ENCODE data around the gene COG1. TPM values are rescaled to one million over a fixed set of nuclear protein-coding genes. Genes with fewer than 3 reads are reported as not detected.

Gene COG1
- total and polyA plus RNA-seq, 9 of the 15 experiments (the other 6 are each of a cell fraction or from before 2014, with no cell fraction given) = 9.5 to 26.8 (median 12.9) TPM

DNA sequence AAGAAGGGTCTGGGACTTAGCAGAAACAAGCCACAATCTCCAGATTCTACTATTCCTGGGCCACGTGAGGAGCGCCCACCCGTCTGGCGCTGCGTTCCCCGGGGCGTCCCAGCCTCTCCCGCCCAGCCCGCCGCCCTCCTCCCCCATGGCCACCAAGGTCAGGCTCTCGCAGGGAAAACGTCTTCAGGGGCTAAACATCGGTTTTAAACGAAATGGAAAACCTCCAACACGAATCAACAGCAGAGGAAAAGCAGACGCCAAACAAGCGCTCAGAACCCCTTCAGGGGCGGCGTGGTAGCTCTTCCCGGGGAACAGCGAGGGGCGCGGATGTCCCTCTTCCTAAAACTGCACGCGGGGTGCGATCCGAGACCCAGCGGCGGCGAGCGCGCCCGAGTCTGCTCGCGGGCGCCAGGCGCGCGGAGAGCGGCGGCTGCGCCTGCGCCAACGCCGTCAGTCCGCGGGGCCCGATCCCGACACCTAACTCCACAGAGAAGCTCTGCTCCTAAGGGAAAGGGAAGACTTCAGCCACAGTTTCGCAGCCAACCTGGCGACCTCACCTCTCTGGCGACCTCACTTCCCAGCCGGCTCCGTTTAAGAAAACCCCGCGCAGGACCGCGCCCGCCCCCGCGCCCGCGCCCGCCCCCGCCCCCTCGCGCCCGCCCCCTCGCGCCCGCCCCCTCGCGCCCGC is 505 bp upstream of the COG1 start (continued):
- TF ChIP-seq CBX2 (IDR thresholded peaks at IDR 0.05; ENCODE audit: insufficient read depth, low read length, poor library complexity, severe bottlenecking) (no peak), XRCC3 (IDR thresholded peaks at IDR 0.05) (no peak), CCAR2 (IDR thresholded peaks at IDR 0.05; ENCODE audit: low read depth, low read length) (no peak), ZNF324 (CRISPR knock-in tag; IDR thresholded peaks at IDR 0.05) (no peak), ARID1B (IDR thresholded peaks at IDR 0.05) (no peak), DLX4 (CRISPR knock-in tag; IDR thresholded peaks at IDR 0.05) (no peak), ZNF239 (CRISPR knock-in tag; IDR thresholded peaks at IDR 0.05) (no peak), RBM17 (IDR thresholded peaks at IDR 0.05; ENCODE audit: borderline replicate concordance, low read depth, low read length) (no peak), TCF7L2 (IDR thresholded peaks at IDR 0.05; ENCODE audit: low read depth, low read length) (no peak), ZNF583 (CRISPR knock-in tag; IDR thresholded peaks at IDR 0.05) (no peak), MEIS2 (IDR thresholded peaks at IDR 0.05; ENCODE audit: partially characterized antibody) (peak; percentile 63), ZNF146 (CRISPR knock-in tag; IDR thresholded peaks at IDR 0.05; ENCODE audit: unreplicated experiment) (no peak), ATF7 (IDR thresholded peaks at IDR 0.05) (no peak), TBL1XR1 (IDR thresholded peaks at IDR 0.05; ENCODE audit: low read length in 2 of 2) (no peak), MEF2A (IDR thresholded peaks at IDR 0.05; ENCODE audit: control insufficient read depth, low read depth, low read length) (no peak), CBFB (CRISPR knock-in tag; IDR thresholded peaks at IDR 0.05) (no peak), E2F3 (CRISPR knock-in tag; IDR thresholded peaks at IDR 0.05) (no peak), CAMTA2 (CRISPR knock-in tag; conservative IDR thresholded peaks at IDR 0.05) (no peak), SNRNP70 (optimal IDR thresholded peaks at IDR 0.05; ENCODE audit: low read depth, low read length) (no peak), MCM2 (IDR thresholded peaks at IDR 0.05; ENCODE audit: low read depth) (no peak), DIDO1 (tag; IDR thresholded peaks at IDR 0.05; ENCODE audit: low read depth) (no peak), ZNF75A (CRISPR knock-in tag; IDR thresholded peaks at IDR 0.05) (no peak), CEBPB (tag; IDR thresholded peaks at IDR 0.05) (no peak), HES1 (IDR thresholded peaks at IDR 0.05; ENCODE audit: low read depth) (no peak), NFE2L1 (tag; IDR thresholded peaks at IDR 0.05; ENCODE audit: borderline replicate concordance, low read depth) (no peak), PTTG1 (tag; IDR thresholded peaks at IDR 0.05; ENCODE audit: low read depth) (no peak), ZFP36 (IDR thresholded peaks at IDR 0.05; ENCODE audit: low read depth, low read length, partially characterized antibody) (no peak), FOXJ2 (tag; IDR thresholded peaks at IDR 0.05) (no peak), ZNF764 (CRISPR knock-in tag; IDR thresholded peaks at IDR 0.05; ENCODE audit: low read depth) (no peak)
- TF ChIP-seq, protein P1, sequence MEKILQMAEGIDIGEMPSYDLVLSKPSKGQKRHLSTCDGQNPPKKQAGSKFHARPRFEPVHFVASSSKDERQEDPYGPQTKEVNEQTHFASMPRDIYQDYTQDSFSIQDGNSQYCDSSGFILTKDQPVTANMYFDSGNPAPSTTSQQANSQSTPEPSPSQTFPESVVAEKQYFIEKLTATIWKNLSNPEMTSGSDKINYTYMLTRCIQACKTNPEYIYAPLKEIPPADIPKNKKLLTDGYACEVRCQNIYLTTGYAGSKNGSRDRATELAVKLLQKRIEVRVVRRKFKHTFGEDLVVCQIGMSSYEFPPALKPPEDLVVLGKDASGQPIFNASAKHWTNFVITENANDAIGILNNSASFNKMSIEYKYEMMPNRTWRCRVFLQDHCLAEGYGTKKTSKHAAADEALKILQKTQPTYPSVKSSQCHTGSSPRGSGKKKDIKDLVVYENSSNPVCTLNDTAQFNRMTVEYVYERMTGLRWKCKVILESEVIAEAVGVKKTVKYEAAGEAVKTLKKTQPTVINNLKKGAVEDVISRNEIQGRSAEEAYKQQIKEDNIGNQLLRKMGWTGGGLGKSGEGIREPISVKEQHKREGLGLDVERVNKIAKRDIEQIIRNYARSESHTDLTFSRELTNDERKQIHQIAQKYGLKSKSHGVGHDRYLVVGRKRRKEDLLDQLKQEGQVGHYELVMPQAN (IDR thresholded peaks at IDR 0.05; ENCODE audit: borderline replicate concordance) = peak; percentile 50; the same call in 1 of the 2 replicates

Measured in K562 (cell line).